K562 (cell line): Measurements from ENCODE around the gene SPAG16. TPM values are rescaled to one million over a fixed set of nuclear protein-coding genes. Genes with fewer than 3 reads are reported as not detected.

Experiments used
- ARHGAP35 ChIP-seq: fragments of 450-650 bp; IDR thresholded peaks from 2 replicates; pipeline ENCODE4 v1.6.1; 2018; ENCODE audit not compliant: partially characterized antibody
- DMBX1 ChIP-seq: fragments of 250-450 bp; sonication (Bioruptor Pico); IDR thresholded peaks from 2 replicates; pipeline ENCODE4 v1.8.0; 2022; ENCODE audit warnings: inconsistent platforms, mild to moderate bottlenecking, moderate library complexity, borderline replicate concordance
- FOXP4 ChIP-seq: sonication (generic); formaldehyde crosslinking; IDR thresholded peaks from 2 replicates; pipeline ENCODE4 v1.8.0; 2022; ENCODE audit warnings: mild to moderate bottlenecking, missing genetic modification reagents, borderline replicate concordance
- TRIM28 ChIP-seq: fragments of 450-650 bp; IDR thresholded peaks from 2 replicates; pipeline ENCODE4 v1.6.1; 2017
- ZNF408 ChIP-seq: fragments of 250-450 bp; sonication (Bioruptor Pico); IDR thresholded peaks from 2 replicates; pipeline ENCODE4 v1.4.0; 2020; ENCODE audit warnings: low read depth, mild to moderate bottlenecking, moderate library complexity
- ZNF592 ChIP-seq: fragments of 450-650 bp; IDR thresholded peaks from 2 replicates; pipeline ENCODE4 v1.6.1; 2017; ENCODE audit warnings: antibody characterized with exemption, mild to moderate bottlenecking
- polyA plus RNA-seq, 8 experiments: library from polyadenylated mRNA; depleted of rRNA in 4 of 8; stranded (reverse) in 5 of 8; unstranded in 3 of 8; fragments of >200 nt; fragmentation: Nextera tagmentation in 2 of 8; fragmentation: Illumina TruSeq in 1 of 8; extraction: Ambion mirVana in 2 of 8; extraction: Trizol in 1 of 8; gene quantifications; 2 replicates each; pipeline versions ENCODE4 v1.2.1 to v1.2.3, GENCODE V29; 2011 to 2014; ENCODE audit warnings: inconsistent platforms in 1 of 8, missing spikeins in 1 of 8
- total RNA-seq, 7 experiments: library from RNA; depleted of rRNA in 6 of 7; stranded (reverse); fragments of >200 nt in 6 of 7; fragmentation: Illumina TruSeq in 2 of 7; extraction: Trizol in 2 of 7; gene quantifications; 2 replicates each; pipeline versions ENCODE4 v1.2.1 to v1.2.3, GENCODE V29; 2011 to 2021; ENCODE audit warnings: low replicate concordance in 1 of 7
- TF ChIP-seq, protein P1 (sequence below), 2 experiments: fragments of 450-650 bp; IDR thresholded peaks; 2 replicates each; pipeline ENCODE4 v1.6.1; 2016
- TF ChIP-seq, protein P2 (sequence below): fragments of 250-450 bp; sonication (Bioruptor Pico); IDR thresholded peaks from 2 replicates; pipeline ENCODE4 v1.4.0; 2020; ENCODE audit warnings: mild to moderate bottlenecking

SPAG16 gene
- total and polyA plus RNA-seq, 9 of the 15 experiments (the other 6 are each of a cell fraction or from before 2014, with no cell fraction given): 0.98 to 5.9 (median 3.5) TPM

DNA sequence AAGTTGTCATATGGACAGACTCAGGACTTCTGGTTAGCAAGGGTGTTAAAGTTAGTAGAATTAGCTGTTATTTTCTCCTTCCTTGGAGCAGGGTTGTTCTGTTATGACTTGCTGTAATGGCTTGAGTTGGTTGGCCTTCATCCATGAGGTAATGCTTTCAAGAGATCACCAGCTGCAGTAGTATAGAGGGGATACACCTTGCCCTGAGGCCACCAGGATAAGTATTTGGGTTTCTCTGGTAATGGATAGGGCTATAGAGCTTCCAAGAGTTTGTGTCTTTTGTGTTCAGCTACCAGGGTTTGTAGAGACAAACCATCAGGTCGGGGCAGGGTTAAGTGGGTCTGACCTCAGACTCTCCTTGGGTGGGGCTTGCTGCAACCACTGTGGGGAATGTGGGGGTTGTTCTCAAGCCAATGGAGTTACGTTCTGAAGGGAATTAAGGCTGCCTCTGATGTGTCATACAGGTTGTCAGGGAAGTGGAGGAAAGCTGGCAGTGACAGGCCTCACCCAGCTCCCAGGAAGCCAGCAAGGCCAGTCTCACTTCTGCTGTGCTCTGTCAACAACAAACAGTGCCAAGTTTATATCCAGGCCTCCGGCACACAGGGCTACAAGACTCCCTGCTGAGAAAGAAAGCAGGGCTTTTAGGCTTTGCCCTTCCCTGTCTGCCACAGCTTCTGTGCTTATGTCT lies 356.6 kb downstream of the SPAG16 start (continued):
- no peak for TF ChIP-seq FOXP4 (CRISPR knock-in tag)
- TF ChIP-seq, protein P1, sequence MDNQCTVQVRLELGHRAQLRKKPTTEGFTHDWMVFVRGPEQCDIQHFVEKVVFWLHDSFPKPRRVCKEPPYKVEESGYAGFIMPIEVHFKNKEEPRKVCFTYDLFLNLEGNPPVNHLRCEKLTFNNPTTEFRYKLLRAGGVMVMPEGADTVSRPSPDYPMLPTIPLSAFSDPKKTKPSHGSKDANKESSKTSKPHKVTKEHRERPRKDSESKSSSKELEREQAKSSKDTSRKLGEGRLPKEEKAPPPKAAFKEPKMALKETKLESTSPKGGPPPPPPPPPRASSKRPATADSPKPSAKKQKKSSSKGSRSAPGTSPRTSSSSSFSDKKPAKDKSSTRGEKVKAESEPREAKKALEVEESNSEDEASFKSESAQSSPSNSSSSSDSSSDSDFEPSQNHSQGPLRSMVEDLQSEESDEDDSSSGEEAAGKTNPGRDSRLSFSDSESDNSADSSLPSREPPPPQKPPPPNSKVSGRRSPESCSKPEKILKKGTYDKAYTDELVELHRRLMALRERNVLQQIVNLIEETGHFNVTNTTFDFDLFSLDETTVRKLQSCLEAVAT (IDR thresholded peaks at IDR 0.05): no peak
- TF ChIP-seq DMBX1 (CRISPR knock-in tag): no peak
- TF ChIP-seq ARHGAP35: no peak
- no peak for TF ChIP-seq ZNF592
- TF ChIP-seq ZNF408 (CRISPR knock-in tag): no peak
- no peak for TF ChIP-seq TRIM28
- TF ChIP-seq, protein P2, sequence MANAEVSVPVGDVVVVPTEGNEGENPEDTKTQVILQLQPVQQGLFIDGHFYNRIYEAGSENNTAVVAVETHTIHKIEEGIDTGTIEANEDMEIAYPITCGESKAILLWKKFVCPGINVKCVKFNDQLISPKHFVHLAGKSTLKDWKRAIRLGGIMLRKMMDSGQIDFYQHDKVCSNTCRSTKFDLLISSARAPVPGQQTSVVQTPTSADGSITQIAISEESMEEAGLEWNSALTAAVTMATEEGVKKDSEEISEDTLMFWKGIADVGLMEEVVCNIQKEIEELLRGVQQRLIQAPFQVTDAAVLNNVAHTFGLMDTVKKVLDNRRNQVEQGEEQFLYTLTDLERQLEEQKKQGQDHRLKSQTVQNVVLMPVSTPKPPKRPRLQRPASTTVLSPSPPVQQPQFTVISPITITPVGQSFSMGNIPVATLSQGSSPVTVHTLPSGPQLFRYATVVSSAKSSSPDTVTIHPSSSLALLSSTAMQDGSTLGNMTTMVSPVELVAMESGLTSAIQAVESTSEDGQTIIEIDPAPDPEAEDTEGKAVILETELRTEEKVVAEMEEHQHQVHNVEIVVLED (CRISPR knock-in tag): no peak
